ENCODE measurements around the gene PHLPP1. TPM values are rescaled to one million over a fixed set of nuclear protein-coding genes. Genes with fewer than 3 reads are reported as not detected.

Gene PHLPP1
- total RNA-seq, 2 donors from 2014 or later: 8.6 to 20.8 TPM

DNA sequence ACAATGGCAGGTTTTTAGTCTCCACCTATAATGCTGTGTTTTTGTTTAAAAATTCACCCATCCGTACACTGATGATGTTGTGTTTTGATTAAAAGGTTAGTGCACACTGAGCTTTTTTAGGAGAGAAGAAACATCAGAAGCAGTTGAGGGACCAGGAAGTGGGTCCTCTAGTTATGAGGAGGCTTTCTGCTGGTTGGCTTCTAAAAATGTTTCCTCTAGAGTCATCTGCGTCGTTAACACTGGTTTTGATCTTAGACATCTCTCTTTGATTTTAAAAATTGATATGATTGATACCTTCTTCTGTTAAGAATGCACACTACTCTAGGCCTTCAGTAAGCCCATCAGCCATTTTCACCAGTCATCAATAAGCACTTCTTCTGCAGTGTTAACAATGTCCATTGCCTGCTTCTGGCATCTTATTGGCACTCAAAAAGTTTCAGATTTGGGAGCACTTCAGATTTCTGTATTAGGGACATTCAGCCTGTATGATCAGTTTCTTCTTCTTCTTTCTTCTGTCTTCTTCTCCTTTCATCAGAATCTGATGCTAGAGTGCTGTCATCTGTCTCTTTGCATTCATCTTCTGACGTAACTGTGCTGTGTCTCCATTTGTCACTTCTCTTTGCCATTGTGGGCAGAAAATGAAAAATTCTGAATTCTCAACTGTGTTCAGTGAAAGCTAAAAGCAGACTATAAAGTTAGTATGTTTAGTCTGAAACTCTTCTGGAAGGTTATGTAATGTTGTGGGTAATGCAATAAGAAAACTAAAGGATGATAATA lies 56.3 kb downstream of the PHLPP1 start:
- intact Hi-C loops (cut with DNase I): no loop called here
- no peak overlapping the region for H3K4me3 ChIP-seq
- H3K4me1 ChIP-seq: peaks cover 50% of the 10 kb centered on the region
- ATAC-seq (no peak), DNase-seq (no peak)
- no peaks in the 10 kb centered on the region for H3K27me3 ChIP-seq
- WGBS, 2 donors: 91 to 94% methylated on average over 4 of the region's 4 CpGs
- H3K36me3 ChIP-seq (replicated peaks in 1 of 2; ENCODE audit: insufficient read depth in 1 of 2, low read depth in 2 of 2): no peaks in the 10 kb centered on the region
- TF ChIP-seq POLR2A (IDR thresholded peaks at IDR 0.05) (no peak), CTCF (IDR thresholded peaks at IDR 0.05) (no peak)
- H3K27ac ChIP-seq: no peak overlapping the region
- no peaks in the 10 kb centered on the region for H3K9me3 ChIP-seq

DNA sequence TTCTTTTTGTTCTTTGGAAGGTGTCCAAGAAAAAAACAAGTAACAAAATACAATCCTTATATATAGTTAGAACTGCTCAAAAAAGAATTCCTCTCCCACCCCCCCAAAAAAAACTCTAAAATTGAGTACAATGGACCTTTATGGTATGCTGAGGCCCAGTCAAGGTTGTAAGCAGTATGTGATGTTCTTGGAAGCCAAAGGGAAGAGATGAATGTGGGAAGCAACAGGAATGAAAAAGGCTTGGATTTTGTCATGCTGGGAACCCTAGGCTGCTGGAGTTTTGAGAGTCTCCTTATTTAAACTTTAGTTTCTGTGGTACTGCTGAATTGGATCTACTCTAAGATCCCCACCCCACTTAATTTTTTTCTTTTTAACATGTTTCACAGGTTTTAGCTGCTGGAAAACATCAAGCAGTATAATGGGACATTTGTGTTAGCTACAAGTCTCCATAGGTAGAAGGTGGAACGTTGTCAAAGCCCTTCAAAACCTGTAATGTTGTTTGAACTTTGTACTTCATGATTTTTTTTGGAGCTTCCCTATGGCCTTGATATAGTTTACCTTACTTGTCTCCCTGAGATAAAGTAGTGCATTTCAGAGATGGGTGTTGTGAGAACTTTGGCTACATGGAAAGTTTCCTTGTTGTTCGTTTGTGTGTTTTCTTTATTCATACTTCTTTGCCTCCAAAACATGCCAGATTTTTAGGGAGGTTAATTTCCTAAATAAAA lies 57.7 kb downstream of the PHLPP1 start:
- ATAC-seq (peak; percentile 48), DNase-seq (no peak)
- Histone ChIP-seq H3K27me3 (no peaks in the 10 kb centered on the region), H3K4me1 (peaks cover 37% of the 10 kb centered on the region), H3K4me3 (no peak overlapping the region), H3K27ac (peak overlapping the region in 3 of 4 donors; percentile 13 to 54 (median 46)), H3K9me3 (no peaks in the 10 kb centered on the region), H3K36me3 (replicated peaks in 1 of 2; ENCODE audit: insufficient read depth in 1 of 2, low read depth in 2 of 2) (no peaks in the 10 kb centered on the region)
- TF ChIP-seq CTCF (IDR thresholded peaks at IDR 0.05) (no peak), POLR2A (IDR thresholded peaks at IDR 0.05) (no peak)
- 9 to 36% methylated on average over 2 of the region's 2 CpGs for WGBS, 2 donors
- intact Hi-C loops (cut with DNase I): no loop called here

DNA sequence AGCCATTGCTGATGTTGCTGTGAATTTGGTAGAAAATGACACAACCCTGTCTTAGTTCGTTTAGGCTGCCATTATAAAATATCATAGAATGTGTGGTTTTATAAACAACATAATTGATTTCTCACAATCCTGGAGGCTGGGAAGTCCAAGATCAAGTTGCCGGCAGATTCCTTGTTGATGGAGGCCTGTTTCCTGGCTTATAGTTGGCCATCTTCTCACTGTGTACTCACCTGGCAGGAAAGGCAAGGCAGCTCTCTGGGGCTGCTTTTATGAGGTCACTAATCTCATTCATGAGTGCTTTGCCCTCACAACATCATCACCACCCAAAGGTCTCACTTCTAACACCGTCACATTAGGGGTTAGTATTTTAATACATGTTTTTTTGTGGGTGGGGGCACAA lies 58.4 kb downstream of the PHLPP1 start:
- H3K27ac ChIP-seq: peak overlapping the region in 2 of 4 donors; percentile 13 to 54
- ATAC-seq: peak; percentile 30
- intact Hi-C loops (cut with DNase I): no loop called here
- H3K4me3 ChIP-seq: no peak overlapping the region
- no peak for TF ChIP-seq CTCF (IDR thresholded peaks at IDR 0.05)
- no peak for TF ChIP-seq POLR2A (IDR thresholded peaks at IDR 0.05)
- no peaks in the 10 kb centered on the region for H3K36me3 ChIP-seq (replicated peaks in 1 of 2; ENCODE audit: insufficient read depth in 1 of 2, low read depth in 2 of 2)
- peaks cover 31% of the 10 kb centered on the region for H3K4me1 ChIP-seq
- no peaks in the 10 kb centered on the region for H3K9me3 ChIP-seq
- H3K27me3 ChIP-seq: no peaks in the 10 kb centered on the region
- 62 to 67% methylated on average over 3 of the region's 3 CpGs for WGBS, 2 donors
- DNase-seq: no peak

- no peaks in the 10 kb centered on the region for H3K27me3 ChIP-seq
- DNase-seq: no peak
- H3K4me1 ChIP-seq: peaks cover 23% of the 10 kb centered on the region
- H3K4me3 ChIP-seq: no peak overlapping the region
- no peak for TF ChIP-seq CTCF (IDR thresholded peaks at IDR 0.05)
- TF ChIP-seq POLR2A (IDR thresholded peaks at IDR 0.05): no peak
- no peaks in the 10 kb centered on the region for H3K36me3 ChIP-seq (replicated peaks in 1 of 2; ENCODE audit: insufficient read depth in 1 of 2, low read depth in 2 of 2)
- WGBS, 2 donors: 48 to 56% methylated on average over 2 of the region's 2 CpGs
- H3K27ac ChIP-seq: no peak overlapping the region
- intact Hi-C loops (cut with DNase I): no loop called here
- H3K9me3 ChIP-seq: no peaks in the 10 kb centered on the region
- no peak for ATAC-seq
These were observed 60.8 kb downstream of the PHLPP1 start for GRCh38 chr18:62776024-62776570.
